ENCODE results near the gene TPST1.
"Not testable (repeated sequence)": the region's sequence is repeated elsewhere in the genome, so short reads cannot be mapped to it uniquely, and the experiment has no call there.

Gene TPST1

GRCh38 chr7:66204822-66205740, at the start of gene TPST1:
TPST1 (plus strand) TSS chr7:66205334; CDS start chr7:66240426, 35,092 bp downstream.
- H3K27ac ChIP-seq (ENCODE audit: low read length), result no peak within 1 kb of the TSS
- no peaks in the 10 kb centered on the region for H3K9me3 ChIP-seq (ENCODE audit: insufficient read depth, low read depth, low read length)
- no peaks in the 10 kb centered on the region for H3K36me3 ChIP-seq (ENCODE audit: insufficient read depth, low read depth, low read length)
- H3K27me3 ChIP-seq (ENCODE audit: insufficient read depth, low read length), result peaks cover 10% of the 10 kb centered on the region
- 0 out of 2 replicates have a peak, but pooled peaks cover 5% of the 10 kb centered on the region for H3K4me1 ChIP-seq (ENCODE audit: insufficient read depth, low read length)
- H3K4me3 ChIP-seq (ENCODE audit: low read length), result peak within 1 kb of the TSS; percentile 75
- peak within 1 kb of the TSS; percentile 87 for H3K9ac ChIP-seq (ENCODE audit: low read depth, low read length)

- H3K27me3 ChIP-seq (ENCODE audit: insufficient read depth, low read length); H3K27ac ChIP-seq (ENCODE audit: low read length); H3K9ac ChIP-seq (ENCODE audit: low read depth, low read length); H3K9me3 ChIP-seq (ENCODE audit: insufficient read depth, low read depth, low read length); H3K4me1 ChIP-seq (ENCODE audit: insufficient read depth, low read length); H3K4me3 ChIP-seq (ENCODE audit: low read length): not testable (repeated sequence)
- peaks cover 50% of the 10 kb centered on the region for H3K36me3 ChIP-seq (ENCODE audit: insufficient read depth, low read depth, low read length)
These were observed 49.1 kb upstream of the TPST1 start for GRCh38 chr7:66156035-66156434.

- Histone ChIP-seq H3K9me3 (ENCODE audit: insufficient read depth, low read depth, low read length) (no peaks in the 10 kb centered on the region), H3K27ac (ENCODE audit: low read length) (no peak overlapping the region), H3K27me3 (ENCODE audit: insufficient read depth, low read length) (no peaks in the 10 kb centered on the region), H3K4me1 (ENCODE audit: insufficient read depth, low read length) (peaks cover 4% of the 10 kb centered on the region), H3K9ac (ENCODE audit: low read depth, low read length) (no peak overlapping the region), H3K4me3 (ENCODE audit: low read length) (no peak overlapping the region), H3K36me3 (ENCODE audit: insufficient read depth, low read depth, low read length) (peaks cover 46% of the 10 kb centered on the region)
These were observed 48.1 kb upstream of the TPST1 start for GRCh38 chr7:66157060-66157459.

GRCh38 chr7:66162622-66163021, 42.5 kb upstream of the TPST1 start:
- Histone ChIP-seq H3K27me3 (ENCODE audit: insufficient read depth, low read length) (no peaks in the 10 kb centered on the region), H3K27ac (ENCODE audit: low read length) (no peak overlapping the region), H3K4me3 (ENCODE audit: low read length) (no peak overlapping the region), H3K36me3 (ENCODE audit: insufficient read depth, low read depth, low read length) (peaks cover 6% of the 10 kb centered on the region; the same call in 1 of the 2 replicates), H3K9ac (ENCODE audit: low read depth, low read length) (no peak overlapping the region), H3K4me1 (ENCODE audit: insufficient read depth, low read length) (no peaks in the 10 kb centered on the region), H3K9me3 (ENCODE audit: insufficient read depth, low read depth, low read length) (no peaks in the 10 kb centered on the region)

- no peak overlapping the region for H3K4me3 ChIP-seq (ENCODE audit: low read length)
- H3K4me1 ChIP-seq (ENCODE audit: insufficient read depth, low read length), result no peaks in the 10 kb centered on the region
- no peaks in the 10 kb centered on the region for H3K9me3 ChIP-seq (ENCODE audit: insufficient read depth, low read depth, low read length)
- peaks cover 2% of the 10 kb centered on the region; the same call in 1 of the 2 replicates for H3K36me3 ChIP-seq (ENCODE audit: insufficient read depth, low read depth, low read length)
- H3K27ac ChIP-seq (ENCODE audit: low read length), result no peak overlapping the region
- H3K9ac ChIP-seq (ENCODE audit: low read depth, low read length), result no peak overlapping the region
- H3K27me3 ChIP-seq (ENCODE audit: insufficient read depth, low read length), result no peaks in the 10 kb centered on the region
These were observed 41.9 kb upstream of the TPST1 start for GRCh38 chr7:66163186-66163610.

- H3K9ac ChIP-seq (ENCODE audit: low read depth, low read length), result no peak overlapping the region
- no peak overlapping the region for H3K27ac ChIP-seq (ENCODE audit: low read length)
- no peaks in the 10 kb centered on the region for H3K36me3 ChIP-seq (ENCODE audit: insufficient read depth, low read depth, low read length)
- no peaks in the 10 kb centered on the region for H3K4me1 ChIP-seq (ENCODE audit: insufficient read depth, low read length)
- H3K9me3 ChIP-seq (ENCODE audit: insufficient read depth, low read depth, low read length), result no peaks in the 10 kb centered on the region
- no peak overlapping the region for H3K4me3 ChIP-seq (ENCODE audit: low read length)
- no peaks in the 10 kb centered on the region for H3K27me3 ChIP-seq (ENCODE audit: insufficient read depth, low read length)
These were observed 40.8 kb upstream of the TPST1 start for GRCh38 chr7:66164356-66164755.

- H3K27me3 ChIP-seq (ENCODE audit: insufficient read depth, low read length), result no peaks in the 10 kb centered on the region
- H3K9ac ChIP-seq (ENCODE audit: low read depth, low read length), result no peak overlapping the region
- H3K4me3 ChIP-seq (ENCODE audit: low read length), result no peak overlapping the region
- H3K9me3 ChIP-seq (ENCODE audit: insufficient read depth, low read depth, low read length), result no peaks in the 10 kb centered on the region
- no peaks in the 10 kb centered on the region for H3K4me1 ChIP-seq (ENCODE audit: insufficient read depth, low read length)
- H3K36me3 ChIP-seq (ENCODE audit: insufficient read depth, low read depth, low read length), result no peaks in the 10 kb centered on the region
- no peak overlapping the region for H3K27ac ChIP-seq (ENCODE audit: low read length)
These were observed 37.3 kb upstream of the TPST1 start for GRCh38 chr7:66167773-66168387.

- Histone ChIP-seq H3K4me3 (ENCODE audit: low read length) (no peak overlapping the region), H3K36me3 (ENCODE audit: insufficient read depth, low read depth, low read length) (no peaks in the 10 kb centered on the region), H3K9ac (ENCODE audit: low read depth, low read length) (no peak overlapping the region)
These were observed 35.5 kb upstream of the TPST1 start for GRCh38 chr7:66169616-66170015.

GRCh38 chr7:66170309-66171231, 34.6 kb upstream of the TPST1 start:
- Histone ChIP-seq H3K4me3 (ENCODE audit: low read length) (no peak overlapping the region), H3K27me3 (ENCODE audit: insufficient read depth, low read length) (no peaks in the 10 kb centered on the region), H3K36me3 (ENCODE audit: insufficient read depth, low read depth, low read length) (no peaks in the 10 kb centered on the region), H3K4me1 (ENCODE audit: insufficient read depth, low read length) (no peaks in the 10 kb centered on the region), H3K9me3 (ENCODE audit: insufficient read depth, low read depth, low read length) (no peaks in the 10 kb centered on the region), H3K27ac (ENCODE audit: low read length) (no peak overlapping the region), H3K9ac (ENCODE audit: low read depth, low read length) (no peak overlapping the region)

More at GRCh38 chr7:66169616-66170015, 35.5 kb upstream of the TPST1 start:
- Histone ChIP-seq H3K27ac (ENCODE audit: low read length) (no peak overlapping the region), H3K4me1 (ENCODE audit: insufficient read depth, low read length) (no peaks in the 10 kb centered on the region), H3K27me3 (ENCODE audit: insufficient read depth, low read length) (no peaks in the 10 kb centered on the region), H3K9me3 (ENCODE audit: insufficient read depth, low read depth, low read length) (no peaks in the 10 kb centered on the region)

GRCh38 chr7:66172536-66173401, 32.4 kb upstream of the TPST1 start:
- not testable (repeated sequence) for H3K9me3 ChIP-seq (ENCODE audit: insufficient read depth, low read depth, low read length); H3K9ac ChIP-seq (ENCODE audit: low read depth, low read length); H3K4me1 ChIP-seq (ENCODE audit: insufficient read depth, low read length); H3K27me3 ChIP-seq (ENCODE audit: insufficient read depth, low read length); H3K27ac ChIP-seq (ENCODE audit: low read length); H3K4me3 ChIP-seq (ENCODE audit: low read length); H3K36me3 ChIP-seq (ENCODE audit: insufficient read depth, low read depth, low read length)
